Lung microvascular endothelial cell (primary cell): Measurements from ENCODE around the gene TPRG1L. TPM values are rescaled to one million over a fixed set of nuclear protein-coding genes. Genes with fewer than 3 reads are reported as not detected.
A peak's percentile ranks its signal among the peaks of the same experiment; 100 is the strongest.

Source experiments
- DNase-seq, 2 donors: peaks; one replicate each; pipeline versions ENCODE4 v3.0.0 to v3.0.0-alpha.2; 2010; ENCODE audit warnings: low read depth in 2 of 2
- total RNA-seq: library from RNA; depleted of rRNA; stranded (reverse); fragments of >200 nt; gene quantifications from 2 replicates; pipeline ENCODE4 v1.2.1, GENCODE V29; 2014

Gene TPRG1L
- total RNA-seq, 1 donor from 2014 or later, result 28.6 TPM

- no peak for DNase-seq
Measured at GRCh38 chr1:3645247-3645646, 20.4 kb downstream of the TPRG1L start.

DNA sequence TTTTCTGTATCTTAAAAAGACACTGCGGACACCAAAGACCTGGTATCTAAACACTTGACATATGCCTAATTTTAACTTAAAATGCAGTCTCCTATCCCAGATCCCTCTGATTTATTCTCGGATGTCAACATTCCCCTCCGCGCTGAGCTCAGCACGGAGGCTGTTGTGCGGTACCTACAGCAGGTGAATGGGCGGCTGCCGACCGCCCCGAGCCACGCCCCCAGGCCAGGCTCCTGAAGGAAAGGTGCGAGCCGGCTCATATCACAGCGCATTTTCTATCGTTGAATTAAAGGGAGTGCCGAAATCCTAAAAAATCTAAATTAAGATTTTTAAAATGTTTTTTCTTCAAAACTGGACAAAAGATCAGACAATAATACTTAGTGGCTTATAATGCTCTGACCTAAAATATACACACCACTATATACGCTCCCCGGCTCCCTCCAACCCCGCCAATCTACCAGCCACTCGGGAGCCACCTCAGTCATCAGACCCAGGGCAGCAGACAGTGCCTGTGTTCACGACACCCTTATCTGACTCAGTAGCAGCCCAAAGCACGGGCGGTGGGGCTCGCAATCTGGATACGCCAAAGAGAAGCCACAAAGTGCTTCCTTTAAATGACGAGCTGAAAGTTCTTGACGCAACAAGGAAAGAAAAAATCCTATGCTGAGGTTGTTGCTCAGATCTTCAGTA lies 21.0 kb downstream of the TPRG1L start:
- DNase-seq, result no peak

DNA sequence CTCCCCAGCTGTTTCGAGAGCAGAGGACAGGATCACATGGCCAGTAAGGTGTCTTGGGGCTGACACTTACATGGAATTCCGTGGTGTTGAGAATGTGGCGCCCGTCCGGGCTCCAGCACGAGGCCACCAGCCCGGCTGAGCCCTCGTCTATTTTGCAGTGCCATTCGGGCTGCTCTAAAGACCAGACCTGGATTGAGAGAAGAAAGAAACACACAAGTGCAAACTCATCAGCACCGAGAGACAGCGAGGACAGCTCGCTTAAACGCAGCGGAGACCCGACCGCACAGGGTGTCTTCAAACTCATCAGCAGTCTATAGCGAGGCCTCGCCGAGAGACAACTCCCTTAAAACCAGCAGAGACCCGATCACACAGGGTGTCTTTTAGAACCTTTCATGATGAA lies 21.8 kb downstream of the TPRG1L start:
- no peak for DNase-seq

DNA sequence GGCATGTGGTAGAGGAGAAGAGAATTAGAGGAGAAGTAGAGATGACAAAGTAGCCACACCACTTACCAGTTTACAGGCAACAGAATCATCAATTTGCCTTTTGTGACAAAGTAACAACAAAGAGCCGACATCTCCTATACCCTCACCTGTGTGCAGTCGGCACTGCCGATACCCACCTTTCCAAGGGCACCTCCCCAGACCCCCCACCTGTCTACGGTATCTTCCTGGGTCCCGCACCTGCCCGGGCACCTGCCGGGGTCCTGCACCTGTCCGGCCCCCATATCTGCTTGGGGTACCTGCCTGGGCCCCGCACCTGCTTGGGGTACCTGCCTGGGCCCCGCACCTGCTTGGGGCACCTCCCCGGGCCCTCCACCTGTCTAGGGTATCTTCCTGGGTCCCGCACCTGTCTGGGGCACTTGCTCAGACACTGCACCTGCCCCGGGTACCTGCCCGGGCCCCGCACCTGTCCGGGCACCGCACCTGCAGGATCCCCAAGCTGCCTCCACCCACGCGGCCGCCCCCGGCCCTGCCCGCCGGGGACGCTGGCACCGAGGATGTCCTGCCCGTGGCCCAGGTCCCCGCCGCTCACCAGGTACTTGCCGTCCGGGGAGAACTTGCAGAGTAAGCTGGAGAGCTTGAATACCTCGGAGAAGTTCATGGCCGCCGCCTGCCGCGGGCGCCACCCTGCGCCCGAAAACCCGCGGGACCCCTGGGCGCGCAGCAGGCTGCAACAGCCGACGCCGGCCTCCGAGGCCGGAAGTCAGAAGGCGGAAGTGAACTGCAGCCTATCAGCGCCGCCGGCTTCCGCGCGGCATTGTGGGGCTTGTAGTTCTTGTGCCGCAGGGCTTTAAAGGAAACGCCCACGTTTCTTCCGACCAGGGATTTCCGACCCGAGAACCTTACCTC lies 24.8 kb downstream of the TPRG1L start, which contains the start of gene WRAP73:
TSS of gene WRAP73 (minus strand) at position 762 of the 906 bp plus-strand sequence. CDS start at position 658, 104 bp downstream.
- peak; percentile 92 to 93 for DNase-seq

DNA sequence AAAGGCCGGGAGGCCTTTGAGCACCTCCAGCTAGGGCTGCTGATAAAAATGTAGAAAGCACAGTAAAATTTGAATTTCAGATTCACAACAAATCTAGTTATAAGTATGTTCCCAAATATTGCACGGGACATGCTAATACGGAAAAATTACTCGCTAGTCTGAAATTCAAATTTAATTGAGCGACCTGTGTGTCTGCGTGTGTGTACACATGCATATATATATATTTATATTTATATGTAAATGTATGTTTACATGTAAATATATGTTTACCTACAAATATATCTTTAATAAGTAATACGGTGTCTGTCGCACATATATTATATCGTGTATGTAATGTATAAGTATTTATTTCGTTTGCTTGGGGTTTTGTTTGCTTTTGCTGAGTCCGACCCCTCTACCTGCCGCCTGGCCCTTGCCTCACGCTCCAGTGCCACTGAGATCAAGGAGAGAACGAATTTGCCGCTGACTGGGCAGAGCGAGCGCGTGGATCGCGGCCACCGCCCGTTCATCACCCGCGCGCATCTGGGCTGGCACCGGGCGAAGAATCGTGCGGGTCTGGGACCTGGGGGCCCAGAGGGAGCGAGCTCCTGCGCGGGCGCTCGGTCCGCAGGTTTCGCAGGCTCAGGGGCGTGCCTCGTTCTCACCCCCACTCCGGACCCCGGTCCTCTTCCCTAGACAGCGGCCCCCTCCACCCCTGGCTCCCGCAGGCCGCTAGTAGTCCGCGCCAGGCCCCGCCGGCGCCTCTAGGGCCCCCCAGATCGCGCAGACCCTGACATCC lies 25.6 kb downstream of the TPRG1L start:
- DNase-seq, result no peak

DNA sequence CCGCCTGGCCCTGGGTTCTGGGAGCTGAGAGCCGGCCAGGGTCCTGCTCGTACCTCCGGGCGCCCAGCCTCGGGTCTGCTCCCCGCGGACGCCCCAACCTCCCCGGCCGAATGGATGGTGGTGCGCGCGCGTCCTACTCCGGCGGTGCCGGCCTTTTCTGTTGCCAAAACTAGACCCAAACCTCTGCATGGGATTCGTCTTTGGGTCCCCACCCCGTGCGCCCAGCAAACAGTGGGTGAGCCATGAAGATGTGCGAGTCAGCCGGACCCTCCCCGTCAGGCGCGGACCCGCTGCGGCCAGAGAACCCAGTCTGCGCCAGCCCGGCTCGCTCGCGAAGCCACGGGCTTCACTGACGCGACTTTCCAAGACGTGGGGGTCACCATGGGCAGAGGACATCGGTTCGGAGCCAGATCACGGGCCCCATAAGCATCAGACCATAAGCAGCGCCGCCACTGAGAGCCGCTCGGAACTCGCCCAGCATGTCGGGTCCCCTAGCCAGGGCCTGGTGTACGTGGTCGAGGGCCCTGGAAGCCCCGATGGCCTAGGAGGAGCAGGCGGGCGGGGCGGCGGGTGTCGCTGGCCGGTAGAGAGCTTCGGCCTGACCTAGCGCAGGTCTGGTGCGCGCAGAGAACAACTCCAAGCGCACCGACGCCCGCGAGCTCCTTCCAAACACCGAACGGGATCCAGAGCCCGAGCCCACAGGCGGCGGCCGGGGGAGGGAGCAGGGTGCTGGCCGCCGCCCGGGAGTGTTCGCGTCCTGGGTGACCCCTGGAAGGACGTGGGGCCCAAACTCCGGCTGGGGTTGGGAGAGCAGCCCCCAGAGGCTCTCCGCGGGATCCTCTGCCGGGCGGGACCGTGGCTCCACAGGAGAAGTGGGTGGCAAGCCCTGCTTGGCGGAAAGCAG lies 26.5 kb downstream of the TPRG1L start:
- DNase-seq, result no peak

GRCh38 chr1:3651930-3652547 lies 27.2 kb downstream of the TPRG1L start, which contains the start of gene TP73:
Gene TP73, plus strand, starts transcription at chr1:3652516. Its CDS starts 29,850 bp downstream, at chr1:3682366.
- no peak for DNase-seq

GRCh38 chr1:3652548-3653285 lies 27.9 kb downstream of the TPRG1L start:
- no peak for DNase-seq

GRCh38 chr1:3653286-3653618 lies 28.4 kb downstream of the TPRG1L start:
- DNase-seq, result no peak

GRCh38 chr1:3654549-3655281 lies 29.9 kb downstream of the TPRG1L start:
- DNase-seq, result no peak

- DNase-seq, result no peak
Measured at GRCh38 chr1:3656450-3657095, 31.8 kb downstream of the TPRG1L start.

- DNase-seq, result no peak
Measured at GRCh38 chr1:3657096-3657475, 32.3 kb downstream of the TPRG1L start.

DNA sequence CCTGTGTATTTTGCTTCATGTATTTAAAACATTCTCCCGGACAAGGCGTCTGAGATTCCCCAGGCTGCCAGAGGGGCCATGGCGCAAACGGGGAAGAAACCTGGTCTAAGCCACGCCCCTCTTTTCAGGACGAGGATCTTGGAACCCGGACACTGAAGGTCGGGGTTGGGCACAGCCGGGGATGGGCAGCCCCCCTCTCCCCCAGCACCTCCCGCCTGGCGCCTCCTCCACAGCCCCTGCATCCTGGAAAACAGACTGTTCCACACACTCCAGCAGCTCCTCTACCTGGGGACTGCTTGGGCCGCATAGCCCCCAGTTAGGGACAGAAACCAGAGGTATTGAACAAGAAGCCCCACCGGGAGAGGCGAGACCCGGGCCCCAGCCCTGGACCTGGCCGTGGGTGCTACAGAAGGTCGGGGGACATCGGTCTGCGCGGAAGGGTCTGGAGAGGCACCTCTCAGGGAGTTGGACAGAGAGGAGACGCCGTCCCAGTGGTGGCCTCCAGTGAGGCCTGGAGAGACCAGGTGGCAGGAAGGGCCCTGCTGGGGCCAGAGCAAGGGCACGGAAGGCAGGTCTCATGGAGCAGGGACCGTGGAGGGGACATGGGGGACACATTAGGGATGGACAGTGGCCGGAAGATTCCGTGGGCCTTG lies 32.9 kb downstream of the TPRG1L start:
- DNase-seq, result no peak

DNA sequence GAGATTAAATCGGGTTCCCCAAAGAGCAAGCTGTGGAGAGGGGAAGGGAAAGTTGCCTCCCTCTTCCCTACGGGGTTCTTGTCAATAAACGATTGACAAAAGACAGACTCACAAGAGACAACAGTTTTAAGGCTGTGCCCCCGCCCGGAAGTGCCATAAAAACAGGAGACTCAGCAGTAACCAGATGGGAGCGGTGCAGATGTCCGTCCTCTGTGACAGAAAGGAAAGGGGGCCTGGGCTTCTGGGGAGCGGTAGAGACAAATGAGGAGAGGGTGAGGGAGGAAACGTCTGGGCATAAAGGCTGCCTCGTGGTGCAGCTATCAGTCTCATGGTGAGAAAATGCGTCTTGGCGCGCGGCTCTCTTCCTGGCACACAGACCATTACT lies 33.4 kb downstream of the TPRG1L start:
- no peak for DNase-seq

DNA sequence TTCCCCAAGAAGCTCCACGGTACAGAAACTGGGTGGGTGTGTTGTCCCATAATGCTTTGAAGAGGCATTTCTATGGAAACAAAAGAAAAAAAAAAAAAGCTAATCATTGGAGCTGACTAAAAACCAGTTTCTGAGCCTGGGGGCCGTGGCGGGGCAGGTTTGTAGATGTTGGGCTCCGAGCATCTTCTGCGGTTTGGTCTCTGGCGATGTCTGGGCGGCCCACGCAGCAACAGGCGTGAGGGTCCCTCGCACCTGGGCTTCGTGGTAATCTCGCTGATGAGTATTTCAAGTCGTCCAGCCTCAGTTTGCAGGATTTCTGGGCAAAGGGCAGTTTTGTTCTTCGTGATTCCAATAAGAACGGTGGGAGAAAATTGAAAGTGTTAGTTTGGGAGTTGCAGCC lies 34.3 kb downstream of the TPRG1L start:
- DNase-seq, result no peak

DNA sequence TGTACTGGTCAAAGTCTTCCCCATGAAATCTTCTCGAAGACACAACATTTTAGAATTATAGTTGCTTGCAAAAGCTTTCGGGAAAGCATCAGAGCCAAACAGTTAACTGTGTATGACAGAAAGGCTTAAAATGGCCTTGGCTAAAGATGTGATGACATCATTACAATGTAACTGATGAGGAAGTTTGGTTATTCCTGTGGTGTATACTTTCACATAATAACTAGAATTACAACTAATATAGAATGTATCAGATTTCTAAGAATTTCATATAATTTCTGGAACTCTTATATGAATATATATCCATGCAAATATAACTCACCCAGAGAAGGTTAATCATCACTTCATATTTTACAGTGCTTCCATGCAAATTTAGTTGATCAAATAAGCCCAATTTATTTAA lies 35.9 kb downstream of the TPRG1L start:
- no peak for DNase-seq

DNA sequence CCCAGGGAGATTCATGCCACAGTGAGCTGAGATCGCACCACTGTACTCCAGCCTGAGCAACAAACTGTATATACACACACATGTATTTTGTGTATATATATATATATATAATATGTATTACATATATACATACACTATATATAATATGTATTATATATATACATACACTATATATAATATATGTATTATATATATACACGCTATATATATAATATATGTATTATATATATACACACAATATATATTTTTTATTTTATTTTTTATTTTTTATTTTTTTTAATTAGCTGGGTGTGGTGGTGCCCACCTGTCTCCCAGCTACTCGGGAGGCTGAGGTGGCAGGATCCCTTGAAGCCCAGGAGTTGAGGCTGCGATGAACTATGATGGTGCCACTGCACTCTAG lies 36.8 kb downstream of the TPRG1L start:
- no peak for DNase-seq

DNA sequence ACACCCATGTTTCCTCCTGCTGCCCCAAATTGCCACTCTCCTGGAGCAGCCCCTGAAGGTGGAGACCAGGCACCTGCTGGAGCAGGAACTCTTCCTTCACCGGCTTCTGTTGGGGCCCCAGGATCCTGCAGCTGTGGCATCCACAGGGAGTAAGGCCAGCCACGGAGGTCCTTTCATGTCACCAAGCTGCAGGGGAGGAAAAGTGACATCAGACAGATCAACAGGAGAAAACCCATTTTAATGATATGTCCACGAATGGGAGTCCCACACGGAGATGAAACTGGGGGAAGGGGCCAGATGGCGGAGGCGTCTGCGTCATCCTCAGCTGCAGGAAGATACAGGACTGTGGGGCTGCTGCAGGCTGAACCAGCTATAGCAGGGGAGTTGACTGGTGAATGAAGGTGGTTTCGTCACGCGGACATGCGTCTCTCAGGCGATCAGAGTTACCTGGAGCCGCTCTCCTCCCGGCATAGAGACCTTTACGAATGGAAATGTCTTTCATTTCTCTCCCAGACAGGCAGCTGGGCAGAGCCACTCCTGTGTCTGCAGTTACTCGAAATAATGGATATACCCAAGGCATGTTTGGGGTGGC lies 37.4 kb downstream of the TPRG1L start:
- no peak for DNase-seq
